ENCODE data around the gene DISP1.
A peak's percentile ranks its signal among the peaks of the same experiment; 100 is the strongest.

Gene DISP1

GRCh38 chr1:222814536-222815439 is at the start of gene DISP1:
TSS of gene DISP1 (plus strand) at chr1:222815039. CDS start at chr1:222942824, 127,785 bp downstream.
- peak; percentile 86 for DNase-seq

GRCh38 chr1:222767152-222767571 is 47.7 kb upstream of the DISP1 start:
- DNase-seq = no peak

- no peak for DNase-seq
These were observed 46.2 kb upstream of the DISP1 start for GRCh38 chr1:222768592-222768991.

- DNase-seq = no peak
These were observed 45.7 kb upstream of the DISP1 start for GRCh38 chr1:222769181-222769580.

- no peak for DNase-seq
These were observed 44.7 kb upstream of the DISP1 start for GRCh38 chr1:222769971-222770620.

GRCh38 chr1:222772996-222773379 is 41.9 kb upstream of the DISP1 start:
- no peak for DNase-seq

GRCh38 chr1:222777463-222777862 is 37.4 kb upstream of the DISP1 start:
- no peak for DNase-seq

- DNase-seq = no peak
These were observed 36.9 kb upstream of the DISP1 start for GRCh38 chr1:222777977-222778376.

- no peak for DNase-seq
These were observed 33.6 kb upstream of the DISP1 start for GRCh38 chr1:222781251-222781650.

- no peak for DNase-seq
These were observed 31.8 kb upstream of the DISP1 start for GRCh38 chr1:222783051-222783450.

GRCh38 chr1:222784371-222784770 is 30.5 kb upstream of the DISP1 start:
- no peak for DNase-seq

- DNase-seq = no peak
These were observed 29.9 kb upstream of the DISP1 start for GRCh38 chr1:222784916-222785315.

- DNase-seq = no peak
These were observed 29.3 kb upstream of the DISP1 start for GRCh38 chr1:222785529-222785928.

- DNase-seq = peak; percentile 48
These were observed 28.7 kb upstream of the DISP1 start for GRCh38 chr1:222786121-222786520.

- peak; percentile 59 for DNase-seq
These were observed 27.1 kb upstream of the DISP1 start for GRCh38 chr1:222787729-222788128.

- no peak for DNase-seq
These were observed 26.3 kb upstream of the DISP1 start for GRCh38 chr1:222788402-222789156.

GRCh38 chr1:222790115-222790514 is 24.7 kb upstream of the DISP1 start:
- no peak for DNase-seq

- DNase-seq = no peak
These were observed 24.3 kb upstream of the DISP1 start for GRCh38 chr1:222790520-222790919.

GRCh38 chr1:222791006-222791710 is 23.7 kb upstream of the DISP1 start:
- no peak for DNase-seq

- DNase-seq = no peak
These were observed 22.1 kb upstream of the DISP1 start for GRCh38 chr1:222792744-222793143.

- no peak for DNase-seq
These were observed 20.0 kb upstream of the DISP1 start for GRCh38 chr1:222794656-222795474.

- DNase-seq = no peak
These were observed 16.7 kb upstream of the DISP1 start for GRCh38 chr1:222798116-222798515.
